HEK293 (cell line): ENCODE measurements around the gene METAP1D.

Source experiments
- CTCF ChIA-PET: fragments of 350-600 bp; formaldehyde crosslinking; extraction: SDS; loops from one replicate; lab custom pipeline; 2021; ENCODE audit warnings: antibody characterized with exemption; lab: Yijun Ruan, JAX
- POLR2A ChIA-PET: fragments of 300-600 bp; formaldehyde crosslinking; extraction: SDS; loops from one replicate; lab custom pipeline; 2020; ENCODE audit warnings: antibody characterized with exemption, inconsistent platforms; lab: Yijun Ruan, JAX
- H3K27ac ChIP-seq: fragments of 200-500 bp; sonication (Bioruptor generic); 2 replicates; pipeline ENCODE4 v1.5.1; 2014; ENCODE audit warnings: low read depth, low read length, control low read depth, inconsistent platforms; ENCODE audit errors: extremely low read depth
- H3K36me3 ChIP-seq, 2 experiments: fragments of 200-500 bp in 1 of 2; sonication (Bioruptor generic) in 1 of 2; 1 replicate in 1 of 2; 2 replicates in 1 of 2; pipeline ENCODE4 v1.5.1; 2014 to 2017; ENCODE audit warnings: inconsistent platforms in 2 of 2, low read length in 2 of 2; ENCODE audit not compliant: control insufficient read depth in 2 of 2, insufficient read depth in 1 of 2
- H3K4me1 ChIP-seq: fragments of 200-500 bp; sonication (Bioruptor generic); 2 replicates; pipeline ENCODE4 v1.5.1; 2014; ENCODE audit warnings: mild to moderate bottlenecking, low read length, inconsistent platforms; ENCODE audit not compliant: control insufficient read depth, insufficient read depth
- H3K4me3 ChIP-seq: 2 replicates; pipeline ENCODE4 v1.5.1; 2011; ENCODE audit warnings: low read depth, mild to moderate bottlenecking, control low read depth, low read length, moderate library complexity
- H3K9me3 ChIP-seq: fragments of 200-500 bp; sonication (Bioruptor generic); 2 replicates; pipeline ENCODE4 v1.5.1; 2014; ENCODE audit warnings: low read depth, low read length, inconsistent platforms; ENCODE audit not compliant: control insufficient read depth, insufficient read depth
- ELK4 ChIP-seq: IDR thresholded peaks from 2 replicates; pipeline ENCODE4 v1.6.1; 2011; ENCODE audit warnings: mild to moderate bottlenecking, low read depth, low read length, borderline replicate concordance
- GLIS1 ChIP-seq: fragments of 450-650 bp; formaldehyde crosslinking; IDR thresholded peaks from 2 replicates; pipeline ENCODE4 v1.5.1; 2016; ENCODE audit warnings: missing biosample characterization, missing genetic modification characterization
- GLIS2 ChIP-seq: fragments of 450-650 bp; formaldehyde crosslinking; IDR thresholded peaks from 2 replicates; pipeline ENCODE4 v1.5.1; 2016; ENCODE audit warnings: missing biosample characterization, missing genetic modification characterization
- HIC1 ChIP-seq: fragments of 450-650 bp; formaldehyde crosslinking; IDR thresholded peaks from 2 replicates; pipeline ENCODE4 v1.5.1; 2016; ENCODE audit warnings: missing biosample characterization, missing genetic modification characterization
- PBX3 ChIP-seq: sonication (generic); formaldehyde crosslinking; IDR thresholded peaks from 2 replicates; pipeline ENCODE4 v1.8.1; 2022; ENCODE audit warnings: mild to moderate bottlenecking, moderate library complexity, missing genetic modification reagents
- YY1 ChIP-seq: fragments of 450-650 bp; formaldehyde crosslinking; IDR thresholded peaks from 2 replicates; pipeline ENCODE4 v1.5.1; 2018; ENCODE audit warnings: missing biosample characterization, missing genetic modification characterization
- ZBTB7A ChIP-seq: fragments of 450-650 bp; formaldehyde crosslinking; IDR thresholded peaks from 2 replicates; pipeline ENCODE4 v1.5.1; 2016; ENCODE audit warnings: low read depth, missing biosample characterization, missing genetic modification characterization
- ZIC2 ChIP-seq: fragments of 450-650 bp; formaldehyde crosslinking; IDR thresholded peaks from 2 replicates; pipeline ENCODE4 v1.5.1; 2016; ENCODE audit warnings: missing biosample characterization, missing genetic modification characterization
- ZNF24 ChIP-seq: fragments of 450-650 bp; formaldehyde crosslinking; IDR thresholded peaks from 2 replicates; pipeline ENCODE4 v1.5.1; 2016; ENCODE audit warnings: missing biosample characterization, missing genetic modification characterization
- ZNF324 ChIP-seq: fragments of 450-650 bp; formaldehyde crosslinking; IDR thresholded peaks from 2 replicates; pipeline ENCODE4 v1.5.1; 2016; ENCODE audit warnings: missing biosample characterization, missing genetic modification characterization
- ZNF341 ChIP-seq: fragments of 450-650 bp; formaldehyde crosslinking; IDR thresholded peaks from 2 replicates; pipeline ENCODE4; 2016; ENCODE audit warnings: low read depth, missing biosample characterization, missing genetic modification characterization
- ZNF354C ChIP-seq: fragments of 450-650 bp; formaldehyde crosslinking; IDR thresholded peaks from 2 replicates; pipeline ENCODE4 v1.5.1; 2016; ENCODE audit warnings: missing biosample characterization, missing genetic modification characterization, low read depth, borderline replicate concordance
- ZNF366 ChIP-seq: fragments of 450-650 bp; formaldehyde crosslinking; conservative IDR thresholded peaks from 2 replicates; pipeline ENCODE4 v1.5.1; 2016; ENCODE audit warnings: missing biosample characterization, missing genetic modification characterization
- ZNF423 ChIP-seq: fragments of 450-650 bp; formaldehyde crosslinking; IDR thresholded peaks from 2 replicates; pipeline ENCODE4 v1.5.1; 2016; ENCODE audit warnings: missing biosample characterization, missing genetic modification characterization
- ZNF530 ChIP-seq: fragments of 450-650 bp; formaldehyde crosslinking; IDR thresholded peaks from 2 replicates; pipeline ENCODE4 v1.5.1; 2016; ENCODE audit warnings: low read depth, missing biosample characterization, missing genetic modification characterization
- ZNF580 ChIP-seq: fragments of 450-650 bp; formaldehyde crosslinking; IDR thresholded peaks from 2 replicates; pipeline ENCODE4 v1.5.1; 2016; ENCODE audit warnings: missing biosample characterization, missing genetic modification characterization
- ZNF621 ChIP-seq: fragments of 450-650 bp; formaldehyde crosslinking; IDR thresholded peaks from 2 replicates; pipeline ENCODE4 v1.5.1; 2017; ENCODE audit warnings: missing biosample characterization, missing genetic modification characterization
- TF ChIP-seq, protein P1 (sequence below): fragments of 450-650 bp; formaldehyde crosslinking; IDR thresholded peaks from 2 replicates; pipeline ENCODE4 v1.5.1; 2016; ENCODE audit warnings: missing biosample characterization, missing genetic modification characterization
- TF ChIP-seq, protein P2 (sequence below): fragments of 450-650 bp; IDR thresholded peaks from 2 replicates; pipeline ENCODE4 v1.5.1; 2018; ENCODE audit warnings: missing biosample characterization, missing genetic modification characterization
- TF ChIP-seq, protein P3 (sequence below): fragments of 450-650 bp; formaldehyde crosslinking; IDR thresholded peaks from 2 replicates; pipeline ENCODE4 v1.5.1; 2016; ENCODE audit warnings: missing biosample characterization, missing genetic modification characterization
- TF ChIP-seq, protein P4 (sequence below): fragments of 450-650 bp; formaldehyde crosslinking; IDR thresholded peaks from 2 replicates; pipeline ENCODE4 v1.5.1; 2017; ENCODE audit warnings: missing biosample characterization, missing genetic modification characterization

The METAP1D gene

GRCh38 chr2:172084395-172084644 lies 84.6 kb downstream of the METAP1D start:
- TF ChIP-seq ZNF366 (tag by site-specific recombination) (no peak), GLIS2 (peak; percentile 81; the same call in 1 of the 2 replicates), ZNF423 (tag by site-specific recombination) (peak; percentile 83), ZNF354C (tag by site-specific recombination) (no peak), HIC1 (tag by site-specific recombination) (0 out of 2 replicates have a peak, but pooled peaks have one; percentile 27), ELK4 (no peak), ZNF621 (tag by site-specific recombination) (no peak), ZNF580 (tag by site-specific recombination) (peak; percentile 10; the same call in 1 of the 2 replicates), ZIC2 (tag by site-specific recombination) (peak; percentile 98), ZNF341 (tag by site-specific recombination) (no peak), GLIS1 (tag by site-specific recombination) (peak; percentile 99), ZNF24 (tag by site-specific recombination) (0 out of 2 replicates have a peak, but pooled peaks have one; percentile 72), ZBTB7A (tag by site-specific recombination) (no peak), YY1 (tag by site-specific recombination) (no peak), ZNF530 (tag by site-specific recombination) (no peak), ZNF324 (tag by site-specific recombination) (no peak), PBX3 (CRISPR knock-in tag) (no peak)
- TF ChIP-seq, protein P1, sequence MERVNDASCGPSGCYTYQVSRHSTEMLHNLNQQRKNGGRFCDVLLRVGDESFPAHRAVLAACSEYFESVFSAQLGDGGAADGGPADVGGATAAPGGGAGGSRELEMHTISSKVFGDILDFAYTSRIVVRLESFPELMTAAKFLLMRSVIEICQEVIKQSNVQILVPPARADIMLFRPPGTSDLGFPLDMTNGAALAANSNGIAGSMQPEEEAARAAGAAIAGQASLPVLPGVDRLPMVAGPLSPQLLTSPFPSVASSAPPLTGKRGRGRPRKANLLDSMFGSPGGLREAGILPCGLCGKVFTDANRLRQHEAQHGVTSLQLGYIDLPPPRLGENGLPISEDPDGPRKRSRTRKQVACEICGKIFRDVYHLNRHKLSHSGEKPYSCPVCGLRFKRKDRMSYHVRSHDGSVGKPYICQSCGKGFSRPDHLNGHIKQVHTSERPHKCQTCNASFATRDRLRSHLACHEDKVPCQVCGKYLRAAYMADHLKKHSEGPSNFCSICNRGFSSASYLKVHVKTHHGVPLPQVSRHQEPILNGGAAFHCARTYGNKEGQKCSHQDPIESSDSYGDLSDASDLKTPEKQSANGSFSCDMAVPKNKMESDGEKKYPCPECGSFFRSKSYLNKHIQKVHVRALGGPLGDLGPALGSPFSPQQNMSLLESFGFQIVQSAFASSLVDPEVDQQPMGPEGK (tag by site-specific recombination), result no peak
- TF ChIP-seq, protein P2, sequence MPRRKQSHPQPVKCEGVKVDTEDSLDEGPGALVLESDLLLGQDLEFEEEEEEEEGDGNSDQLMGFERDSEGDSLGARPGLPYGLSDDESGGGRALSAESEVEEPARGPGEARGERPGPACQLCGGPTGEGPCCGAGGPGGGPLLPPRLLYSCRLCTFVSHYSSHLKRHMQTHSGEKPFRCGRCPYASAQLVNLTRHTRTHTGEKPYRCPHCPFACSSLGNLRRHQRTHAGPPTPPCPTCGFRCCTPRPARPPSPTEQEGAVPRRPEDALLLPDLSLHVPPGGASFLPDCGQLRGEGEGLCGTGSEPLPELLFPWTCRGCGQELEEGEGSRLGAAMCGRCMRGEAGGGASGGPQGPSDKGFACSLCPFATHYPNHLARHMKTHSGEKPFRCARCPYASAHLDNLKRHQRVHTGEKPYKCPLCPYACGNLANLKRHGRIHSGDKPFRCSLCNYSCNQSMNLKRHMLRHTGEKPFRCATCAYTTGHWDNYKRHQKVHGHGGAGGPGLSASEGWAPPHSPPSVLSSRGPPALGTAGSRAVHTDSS (tag by site-specific recombination), result no peak; the same call in 1 of the 2 replicates
- TF ChIP-seq, protein P3, sequence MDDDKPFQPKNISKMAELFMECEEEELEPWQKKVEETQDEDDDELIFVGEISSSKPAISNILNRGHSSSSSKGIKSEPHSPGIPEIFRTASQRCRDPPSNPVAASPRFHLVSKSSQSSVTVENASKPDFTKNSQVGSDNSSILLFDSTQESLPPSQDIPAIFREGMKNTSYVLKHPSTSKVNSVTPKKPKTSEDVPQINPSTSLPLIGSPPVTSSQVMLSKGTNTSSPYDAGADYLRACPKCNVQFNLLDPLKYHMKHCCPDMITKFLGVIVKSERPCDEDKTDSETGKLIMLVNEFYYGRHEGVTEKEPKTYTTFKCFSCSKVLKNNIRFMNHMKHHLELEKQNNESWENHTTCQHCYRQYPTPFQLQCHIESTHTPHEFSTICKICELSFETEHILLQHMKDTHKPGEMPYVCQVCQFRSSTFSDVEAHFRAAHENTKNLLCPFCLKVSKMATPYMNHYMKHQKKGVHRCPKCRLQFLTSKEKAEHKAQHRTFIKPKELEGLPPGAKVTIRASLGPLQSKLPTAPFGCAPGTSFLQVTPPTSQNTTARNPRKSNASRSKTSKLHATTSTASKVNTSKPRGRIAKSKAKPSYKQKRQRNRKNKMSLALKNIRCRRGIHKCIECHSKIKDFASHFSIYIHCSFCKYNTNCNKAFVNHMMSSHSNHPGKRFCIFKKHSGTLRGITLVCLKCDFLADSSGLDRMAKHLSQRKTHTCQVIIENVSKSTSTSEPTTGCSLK, result no peak
- TF ChIP-seq, protein P4, sequence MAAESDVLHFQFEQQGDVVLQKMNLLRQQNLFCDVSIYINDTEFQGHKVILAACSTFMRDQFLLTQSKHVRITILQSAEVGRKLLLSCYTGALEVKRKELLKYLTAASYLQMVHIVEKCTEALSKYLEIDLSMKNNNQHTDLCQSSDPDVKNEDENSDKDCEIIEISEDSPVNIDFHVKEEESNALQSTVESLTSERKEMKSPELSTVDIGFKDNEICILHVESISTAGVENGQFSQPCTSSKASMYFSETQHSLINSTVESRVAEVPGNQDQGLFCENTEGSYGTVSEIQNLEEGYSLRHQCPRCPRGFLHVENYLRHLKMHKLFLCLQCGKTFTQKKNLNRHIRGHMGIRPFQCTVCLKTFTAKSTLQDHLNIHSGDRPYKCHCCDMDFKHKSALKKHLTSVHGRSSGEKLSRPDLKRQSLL, result peak; percentile 85
- no peaks in the 10 kb centered on the region for H3K9me3 ChIP-seq
- H3K27ac ChIP-seq, result peak overlapping the region; percentile 95
- H3K36me3 ChIP-seq, result peaks cover 0 to 22% of the 10 kb centered on the region in 2 experiments; a peak in 1 of 3 replicates
- no peaks in the 10 kb centered on the region; the same call in 1 of the 2 replicates for H3K4me1 ChIP-seq
- ChIA-PET POLR2A (interaction anchor here (0.6 to 7.5 kb wide), 9 partner anchors 12 to 269 kb away, joined by 3 to 147 read pairs (median 7); partner anchors contain the start of genes DLX2, HAT1 and SLC25A12), CTCF (interaction anchor here (1.0 kb wide), 1 partner anchor 17 kb away, joined by 3 read pairs; no protein-coding TSS in a partner anchor)
- H3K4me3 ChIP-seq, result peak overlapping the region; percentile 45
